NCI-H2029 treated with DMSO at 0.1 percent for 48 hours (cell line): Measurements from ENCODE around the gene MAP3K10.
"Not testable (repeated sequence)": the region's sequence is repeated elsewhere in the genome, so short reads cannot be mapped to it uniquely, and the experiment has no call there.

Source experiments
- DNase-seq: peaks from one replicate; lab custom pipeline; 2025; lab: John Stamatoyannopoulos, UW

MAP3K10 gene

DNA sequence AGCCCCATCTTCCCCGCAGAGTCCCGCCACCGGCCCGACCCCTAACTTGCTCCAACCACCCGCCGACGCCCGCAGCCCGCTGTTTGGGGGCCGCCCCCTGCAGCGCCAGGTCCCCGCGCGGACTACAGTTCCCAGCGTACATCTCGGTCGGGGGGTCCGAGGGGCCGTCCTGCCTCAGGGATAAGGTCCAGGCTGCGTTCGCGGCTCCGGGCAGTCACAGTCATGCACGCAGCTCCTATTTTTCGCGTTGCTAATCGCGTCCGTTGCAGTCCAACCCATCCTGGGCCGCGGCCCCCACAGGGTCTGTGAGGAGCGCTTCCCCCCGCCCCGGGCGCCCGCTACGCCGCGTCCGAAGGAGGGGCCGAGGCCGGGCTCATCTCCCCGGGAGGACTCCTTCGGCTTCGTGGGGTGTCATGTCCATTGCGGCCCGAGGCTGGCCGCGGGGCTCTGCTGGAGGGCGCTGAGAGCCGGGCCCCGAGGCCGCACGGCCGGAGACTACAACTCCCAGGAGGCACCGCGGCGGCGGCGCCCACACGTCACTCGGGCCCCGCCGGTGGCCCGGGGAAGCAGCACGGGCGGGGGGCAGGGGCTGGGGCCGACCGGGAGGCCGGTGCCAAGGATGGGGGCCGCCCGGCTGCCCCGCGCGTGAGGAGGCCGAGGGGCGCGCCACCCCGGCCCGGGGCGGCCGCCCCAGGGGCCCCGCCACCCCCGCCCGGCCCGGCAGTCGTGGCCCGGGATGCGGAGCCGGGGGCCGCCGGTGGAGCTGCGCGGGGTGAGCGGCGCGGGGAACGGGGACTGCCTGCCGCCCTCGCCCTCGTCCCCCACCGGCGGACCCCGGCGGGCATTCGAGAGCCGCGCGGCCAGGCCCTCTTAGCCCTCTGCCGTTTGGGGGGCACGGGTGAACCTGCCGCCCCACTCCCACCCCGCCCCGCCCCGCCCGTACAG lies at the start of gene MAP3K10:
TSS of gene MAP3K10 (plus strand) at position 536 of the 945 bp plus-strand sequence. CDS start 606 bp downstream, outside the sequence.
- no peak for DNase-seq

DNA sequence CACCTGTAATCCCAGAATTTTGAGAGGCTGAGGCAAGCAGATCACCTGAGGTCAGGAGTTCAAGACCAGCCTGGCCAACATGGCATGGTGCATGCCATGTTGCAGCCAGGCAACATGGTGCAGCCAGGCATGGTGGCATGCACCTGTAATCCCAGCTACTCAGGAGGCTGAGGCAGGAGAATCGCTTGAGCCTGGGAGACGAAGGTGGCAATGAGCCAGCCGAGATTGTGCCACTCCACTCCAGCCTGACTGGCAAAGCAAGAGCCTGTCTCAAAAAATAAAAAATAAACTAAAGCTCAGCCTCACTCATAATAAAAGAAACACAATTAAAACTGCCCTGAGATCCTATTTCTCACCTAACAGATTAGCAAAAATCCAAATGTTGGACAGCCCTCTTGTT lies 49.7 kb upstream of the MAP3K10 start:
- DNase-seq, result no peak

DNA sequence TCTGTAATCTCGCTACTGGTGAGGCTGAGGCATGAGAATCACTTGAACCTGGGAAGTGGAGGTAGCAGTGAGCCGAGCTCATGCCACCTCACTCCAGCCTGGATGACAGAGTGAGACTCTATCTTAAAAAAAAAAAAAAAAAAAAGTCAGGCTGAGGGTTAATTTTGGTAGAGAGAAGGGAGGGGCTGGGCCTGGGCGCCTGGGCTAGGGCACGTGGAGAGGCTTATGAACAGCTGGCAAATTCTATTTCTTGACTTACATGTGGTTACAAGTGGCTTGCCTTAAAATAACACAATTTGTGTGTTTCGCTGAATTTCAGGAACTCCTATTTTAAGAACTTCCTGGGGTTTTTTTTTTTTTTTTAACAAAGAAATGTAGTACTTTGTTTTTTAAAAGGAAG lies 47.6 kb upstream of the MAP3K10 start:
- no peak for DNase-seq

DNA sequence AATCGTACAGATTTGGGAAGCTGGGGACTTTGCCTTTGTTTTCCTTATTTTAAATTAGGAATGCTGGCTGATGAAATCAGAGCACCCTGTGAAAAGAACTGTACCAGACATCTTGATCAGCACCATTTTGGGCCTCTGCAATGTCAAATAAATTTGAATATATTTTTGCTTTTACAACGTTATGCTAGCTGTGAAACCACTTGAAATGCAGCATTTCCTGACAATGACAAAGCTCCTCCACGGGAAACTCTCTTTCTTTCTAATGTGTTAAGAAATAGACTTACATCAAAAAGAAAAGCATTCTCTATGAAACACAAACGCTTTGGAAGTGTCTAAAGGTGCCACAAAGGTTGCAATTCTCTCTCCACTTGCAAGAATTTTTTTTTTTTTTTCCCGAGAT lies 47.1 kb upstream of the MAP3K10 start:
- DNase-seq, result no peak

GRCh38 chr19:40144947-40145748 lies 46.1 kb upstream of the MAP3K10 start:
- DNase-seq, result no peak

- DNase-seq, result not testable (repeated sequence)
These were observed 45.5 kb upstream of the MAP3K10 start for GRCh38 chr19:40145749-40146029.

- no peak for DNase-seq
These were observed 43.9 kb upstream of the MAP3K10 start for GRCh38 chr19:40147338-40147692.

GRCh38 chr19:40147693-40148347 lies 43.4 kb upstream of the MAP3K10 start:
- no peak for DNase-seq

DNA sequence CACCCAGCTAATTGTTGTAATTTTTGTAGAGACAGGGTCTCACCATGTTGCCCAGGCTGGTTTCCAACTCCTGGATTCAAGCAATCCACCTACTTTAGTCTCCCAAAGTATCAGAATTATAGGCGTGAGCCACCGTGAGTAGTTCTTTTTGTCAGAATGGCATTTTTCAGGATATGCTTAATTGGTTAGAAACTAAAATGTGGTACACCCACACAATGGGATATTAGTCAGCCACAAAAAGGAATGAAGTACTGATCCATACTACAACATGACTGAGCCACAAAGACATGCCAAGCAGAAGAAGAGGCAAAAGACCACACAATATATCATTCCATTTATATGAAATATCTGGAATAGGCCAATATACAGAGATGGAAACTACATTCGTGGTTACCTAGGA lies 41.7 kb upstream of the MAP3K10 start:
- no peak for DNase-seq

- DNase-seq, result no peak
These were observed 41.1 kb upstream of the MAP3K10 start for GRCh38 chr19:40150170-40150569.

- no peak for DNase-seq
These were observed 37.0 kb upstream of the MAP3K10 start for GRCh38 chr19:40154121-40154680.

DNA sequence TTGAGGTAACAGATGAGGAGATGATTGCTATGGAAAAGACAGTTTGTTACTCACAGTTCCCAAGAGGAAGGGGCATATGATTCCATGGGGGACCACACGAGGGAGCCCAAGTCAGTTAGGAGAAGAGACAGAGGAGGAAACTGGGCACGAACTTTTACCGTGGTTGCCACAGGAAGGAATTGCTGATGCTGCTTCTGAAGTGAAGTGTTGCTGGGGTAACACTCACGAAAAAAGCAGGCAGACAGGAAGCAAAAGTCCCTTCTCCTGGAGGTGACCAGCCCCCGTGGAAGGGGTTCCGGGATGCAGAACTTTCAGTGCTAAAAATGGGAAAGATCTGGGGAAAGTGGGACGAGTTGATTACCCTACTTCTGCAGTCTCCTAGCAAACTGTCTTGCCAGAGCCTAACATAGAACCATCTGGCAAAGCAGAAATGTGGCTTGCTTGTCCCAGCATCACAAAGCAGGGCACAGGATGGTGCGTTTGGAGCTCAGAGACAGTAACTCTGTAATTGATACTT lies 35.4 kb upstream of the MAP3K10 start:
- DNase-seq, result no peak

GRCh38 chr19:40157059-40157458 lies 34.2 kb upstream of the MAP3K10 start:
- DNase-seq, result no peak

GRCh38 chr19:40159744-40160143 lies 31.5 kb upstream of the MAP3K10 start:
- no peak for DNase-seq

GRCh38 chr19:40162104-40162503 lies 29.1 kb upstream of the MAP3K10 start:
- DNase-seq, result no peak

- no peak for DNase-seq
These were observed 27.6 kb upstream of the MAP3K10 start for GRCh38 chr19:40163541-40164129.

DNA sequence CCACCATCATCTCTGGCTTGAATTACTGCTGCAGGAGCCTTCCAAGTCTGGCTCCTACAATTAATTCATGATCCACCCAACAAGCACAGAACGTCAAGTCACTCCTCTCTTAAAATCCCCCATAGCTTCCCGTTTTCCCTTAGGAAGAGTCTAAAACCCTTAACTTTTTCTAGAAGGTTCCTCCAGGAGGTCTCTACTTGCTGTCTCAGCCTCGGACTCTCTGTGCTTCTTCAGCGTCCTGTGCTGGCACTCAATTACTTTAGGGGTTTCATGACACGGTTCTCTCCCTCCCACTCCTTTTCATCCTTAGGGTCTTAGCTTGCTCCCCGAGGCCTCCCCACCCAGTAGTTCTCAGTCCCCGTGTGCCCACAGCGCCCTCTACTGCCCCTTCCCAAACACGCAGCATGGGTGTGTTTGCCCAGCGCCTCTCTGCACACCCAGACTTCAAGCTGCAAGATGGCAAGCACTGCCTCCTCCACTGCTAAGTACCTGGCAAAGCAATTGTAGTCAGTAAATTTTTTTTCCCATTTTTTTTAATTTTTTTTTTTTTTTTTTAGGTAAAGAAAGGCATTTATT lies 25.8 kb upstream of the MAP3K10 start:
- DNase-seq, result no peak

GRCh38 chr19:40169482-40170302 lies 21.5 kb upstream of the MAP3K10 start:
- DNase-seq, result not testable (repeated sequence)

DNA sequence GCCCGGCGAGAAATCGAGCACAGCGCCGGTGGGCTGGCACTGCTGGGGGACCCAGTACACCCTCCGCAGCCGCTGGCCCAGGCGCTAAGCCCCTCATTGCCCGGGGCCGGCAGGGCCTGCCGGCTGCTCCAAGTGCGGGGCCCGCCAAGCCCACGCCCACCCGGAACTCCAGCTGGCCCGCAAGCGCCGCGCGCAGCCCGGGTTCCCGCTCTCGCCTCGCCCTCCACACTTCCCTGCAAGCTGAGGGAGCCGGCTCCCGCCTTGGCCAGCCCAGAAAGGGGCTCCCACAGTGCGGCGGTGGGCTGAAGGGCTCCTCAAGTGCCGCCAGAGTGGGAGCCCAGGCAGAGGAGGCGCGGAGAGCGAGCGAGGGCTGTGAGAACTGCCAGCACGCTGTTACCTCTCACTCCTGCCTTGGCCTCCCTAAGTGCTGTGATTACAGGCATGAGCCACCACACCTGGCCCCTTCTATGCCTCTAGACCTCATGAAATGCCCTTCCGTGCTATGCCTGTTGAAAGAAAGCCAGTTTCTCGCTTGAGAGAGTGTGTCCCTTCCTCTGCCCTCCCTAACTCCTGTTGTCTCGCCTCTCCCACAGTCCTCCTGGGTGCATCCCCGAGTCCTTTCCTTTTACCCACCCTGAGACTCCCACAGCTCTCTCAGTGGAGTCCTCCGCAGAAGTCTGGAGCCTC lies 20.8 kb upstream of the MAP3K10 start:
- DNase-seq, result not testable (repeated sequence)

DNA sequence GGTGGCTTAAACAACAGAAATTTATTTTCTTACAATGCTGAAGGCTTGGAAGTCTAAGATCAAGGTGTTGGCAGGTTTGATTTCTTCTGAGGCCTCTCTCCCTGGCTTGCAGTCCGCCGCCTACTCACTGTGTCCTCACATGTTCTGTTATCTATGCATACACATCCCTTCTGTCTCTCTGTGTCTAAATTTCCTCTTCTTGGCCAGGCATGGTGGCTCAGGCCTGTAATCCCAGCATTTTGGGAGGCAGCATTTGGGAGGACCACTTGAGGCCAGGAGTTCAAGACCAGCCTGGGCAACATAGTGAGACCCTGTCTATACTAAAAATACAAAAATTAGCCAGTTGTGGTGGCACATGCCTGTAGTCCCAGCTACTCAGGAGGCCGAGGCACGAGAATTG lies 19.9 kb upstream of the MAP3K10 start:
- not testable (repeated sequence) for DNase-seq
